HTR-8/SVneo (cell line): ENCODE data around the gene KCNH6.

ENCODE experiments used
- DNase-seq: peaks from one replicate; pipeline ENCODE4 v3.0.0; 2011; ENCODE audit warnings: low spot score, mixed read lengths; ENCODE audit not compliant: insufficient read length
- FAIRE-seq: peaks from 2 replicates; lab custom pipeline; 2011; peaks lifted over from hg19 to GRCh38; lab: Jason Lieb, UNC

The KCNH6 gene

GRCh38 chr17:63505341-63505740, 17.8 kb upstream of the KCNH6 start:
- DNase-seq: no peak
- FAIRE-seq: peak; percentile 4

- FAIRE-seq (no peak), DNase-seq (no peak)
Observed at GRCh38 chr17:63506627-63507026, 16.5 kb upstream of the KCNH6 start.

GRCh38 chr17:63511331-63511730, 11.8 kb upstream of the KCNH6 start:
- FAIRE-seq: no peak
- DNase-seq: no peak

GRCh38 chr17:63512388-63512787, 10.8 kb upstream of the KCNH6 start:
- no peak for DNase-seq
- FAIRE-seq: no peak

- no peak for FAIRE-seq
- no peak for DNase-seq
Observed at GRCh38 chr17:63512896-63513644, 10.1 kb upstream of the KCNH6 start.

- no peak for DNase-seq
- FAIRE-seq: no peak
Observed at GRCh38 chr17:63514477-63514876, 8.7 kb upstream of the KCNH6 start.

- FAIRE-seq: no peak
- no peak for DNase-seq
Observed at GRCh38 chr17:63514974-63515373, 8.2 kb upstream of the KCNH6 start.

- DNase-seq (no peak), FAIRE-seq (no peak)
Observed at GRCh38 chr17:63515426-63515825, 7.7 kb upstream of the KCNH6 start.

GRCh38 chr17:63516910-63517824, 6.0 kb upstream of the KCNH6 start:
- FAIRE-seq: peak; percentile 74
- DNase-seq: peak; percentile 54

GRCh38 chr17:63517825-63518534, 5.2 kb upstream of the KCNH6 start:
- FAIRE-seq (no peak), DNase-seq (no peak)

GRCh38 chr17:63519116-63519881, 3.9 kb upstream of the KCNH6 start:
- DNase-seq (no peak), FAIRE-seq (no peak)

- FAIRE-seq (peak; percentile 31), DNase-seq (no peak)
Observed at GRCh38 chr17:63519972-63520882, 2.9 kb upstream of the KCNH6 start.

GRCh38 chr17:63524051-63524450, 893 bp downstream of the KCNH6 start:
- FAIRE-seq: no peak
- no peak for DNase-seq

GRCh38 chr17:63525190-63525946, 2.2 kb downstream of the KCNH6 start:
- DNase-seq (no peak), FAIRE-seq (no peak)

GRCh38 chr17:63526861-63527260, 3.7 kb downstream of the KCNH6 start:
- DNase-seq (no peak), FAIRE-seq (no peak)

GRCh38 chr17:63528183-63528582, 5.0 kb downstream of the KCNH6 start:
- no peak for DNase-seq
- FAIRE-seq: no peak

GRCh38 chr17:63529711-63530556, 6.8 kb downstream of the KCNH6 start:
- FAIRE-seq (no peak), DNase-seq (no peak)
